Activated naive CD8-positive, alpha-beta T cell treated with anti-CD3 and anti-CD28 coated beads, Interleukin-2, amount 10 ng/mL, durations not matched to agents 7 days and 5 days (primary cell): ENCODE measurements around the gene SLC35F4. TPM values are rescaled to one million over a fixed set of nuclear protein-coding genes. Genes with fewer than 3 reads are reported as not detected.

Experiments
- ATAC-seq: fragments of 150-1000 bp; cut with Tn5 transposase; one replicate; pipeline ENCODE4 v1.10.0; 2021; ENCODE audit warnings: low read depth, moderate library complexity
- POLR2A ChIA-PET: fragments of 350-600 bp; sonication (Branson Sonifier 250); formaldehyde crosslinking; loops from one replicate; lab custom pipeline; 2021; ENCODE audit warnings: antibody characterized with exemption; lab: Charles Lee
- DNase-seq: peaks from one replicate; pipeline ENCODE4 v3.0.0; 2021
- H3K27ac Mint-ChIP-seq: one replicate; pipeline ENCODE4 v1.8.0; 2022; ENCODE audit warnings: mild to moderate bottlenecking, mixed read lengths
- H3K27me3 Mint-ChIP-seq: one replicate; pipeline ENCODE4 v1.8.0; 2022; ENCODE audit warnings: mild to moderate bottlenecking, moderate library complexity, mixed read lengths
- H3K36me3 Mint-ChIP-seq: one replicate; pipeline ENCODE4 v1.8.0; 2021; ENCODE audit warnings: mild to moderate bottlenecking, mixed read lengths
- H3K4me1 Mint-ChIP-seq: one replicate; pipeline ENCODE4 v1.8.0; 2021; ENCODE audit warnings: mixed read lengths
- H3K4me3 Mint-ChIP-seq: one replicate; pipeline ENCODE4 v1.8.0; 2022; ENCODE audit warnings: mild to moderate bottlenecking, moderate library complexity, mixed read lengths
- H3K9me3 Mint-ChIP-seq: one replicate; pipeline ENCODE4 v1.8.0; 2021; ENCODE audit warnings: mixed read lengths
- total RNA-seq, 2 experiments: library from RNA; stranded (reverse); gene quantifications; one replicate each; pipeline ENCODE4 v1.2.3, GENCODE V29; 2021

Gene SLC35F4
- total RNA-seq, 2 experiments from 2014 or later, result not detected

- Mint-ChIP-seq H3K36me3 (no peaks in the 10 kb centered on the region), H3K27ac (no peak overlapping the region), H3K27me3 (no peaks in the 10 kb centered on the region), H3K9me3 (no peaks in the 10 kb centered on the region), H3K4me3 (no peak overlapping the region), H3K4me1 (no peaks in the 10 kb centered on the region)
- POLR2A ChIA-PET, result no interaction called here
- ATAC-seq (no peak), DNase-seq (no peak)
Measured at GRCh38 chr14:57845316-57845715, 20.6 kb downstream of the SLC35F4 start.

GRCh38 chr14:57837267-57837666 is 28.6 kb downstream of the SLC35F4 start:
- Mint-ChIP-seq H3K9me3 (no peaks in the 10 kb centered on the region), H3K27me3 (no peaks in the 10 kb centered on the region), H3K36me3 (no peaks in the 10 kb centered on the region), H3K4me1 (no peaks in the 10 kb centered on the region), H3K4me3 (no peak overlapping the region), H3K27ac (no peak overlapping the region)
- DNase-seq (no peak), ATAC-seq (no peak)
- POLR2A ChIA-PET, result no interaction called here

GRCh38 chr14:57835766-57836165 is 30.1 kb downstream of the SLC35F4 start:
- Mint-ChIP-seq H3K36me3 (no peaks in the 10 kb centered on the region), H3K4me1 (no peaks in the 10 kb centered on the region), H3K27ac (no peak overlapping the region), H3K4me3 (no peak overlapping the region), H3K27me3 (no peaks in the 10 kb centered on the region), H3K9me3 (no peaks in the 10 kb centered on the region)
- ATAC-seq, result no peak
- POLR2A ChIA-PET, result no interaction called here
- no peak for DNase-seq

- DNase-seq, result no peak
- ATAC-seq, result no peak
- Mint-ChIP-seq H3K4me3 (no peak overlapping the region), H3K36me3 (no peaks in the 10 kb centered on the region), H3K9me3 (no peaks in the 10 kb centered on the region), H3K27ac (no peak overlapping the region), H3K27me3 (no peaks in the 10 kb centered on the region), H3K4me1 (no peaks in the 10 kb centered on the region)
- POLR2A ChIA-PET, result no interaction called here
Measured at GRCh38 chr14:57834961-57835360, 30.9 kb downstream of the SLC35F4 start.

- H3K27me3 Mint-ChIP-seq, result no peaks in the 10 kb centered on the region
- no peak for ATAC-seq
- no peaks in the 10 kb centered on the region for H3K4me1 Mint-ChIP-seq
- POLR2A ChIA-PET, result no interaction called here
- H3K27ac Mint-ChIP-seq, result no peak overlapping the region
- H3K4me3 Mint-ChIP-seq, result no peak overlapping the region
- no peaks in the 10 kb centered on the region for H3K9me3 Mint-ChIP-seq
- H3K36me3 Mint-ChIP-seq, result no peaks in the 10 kb centered on the region
- no peak for DNase-seq
Measured at GRCh38 chr14:57834001-57834598, 31.8 kb downstream of the SLC35F4 start.

- no peak overlapping the region for H3K4me3 Mint-ChIP-seq
- H3K36me3 Mint-ChIP-seq, result no peaks in the 10 kb centered on the region
- ATAC-seq, result no peak
- H3K4me1 Mint-ChIP-seq, result no peaks in the 10 kb centered on the region
- H3K27me3 Mint-ChIP-seq, result no peaks in the 10 kb centered on the region
- POLR2A ChIA-PET, result no interaction called here
- no peak overlapping the region for H3K27ac Mint-ChIP-seq
- no peak for DNase-seq
- no peaks in the 10 kb centered on the region for H3K9me3 Mint-ChIP-seq
Measured at GRCh38 chr14:57833323-57833722, 32.6 kb downstream of the SLC35F4 start.

GRCh38 chr14:57831981-57832380 is 33.9 kb downstream of the SLC35F4 start:
- no peak for DNase-seq
- no peaks in the 10 kb centered on the region for H3K36me3 Mint-ChIP-seq
- ATAC-seq, result no peak
- H3K4me1 Mint-ChIP-seq, result no peaks in the 10 kb centered on the region
- no peak overlapping the region for H3K27ac Mint-ChIP-seq
- H3K27me3 Mint-ChIP-seq, result no peaks in the 10 kb centered on the region
- H3K9me3 Mint-ChIP-seq, result no peaks in the 10 kb centered on the region
- H3K4me3 Mint-ChIP-seq, result no peak overlapping the region
- POLR2A ChIA-PET, result no interaction called here

- no peaks in the 10 kb centered on the region for H3K9me3 Mint-ChIP-seq
- no peaks in the 10 kb centered on the region for H3K36me3 Mint-ChIP-seq
- H3K4me1 Mint-ChIP-seq, result no peaks in the 10 kb centered on the region
- POLR2A ChIA-PET, result no interaction called here
- no peaks in the 10 kb centered on the region for H3K27me3 Mint-ChIP-seq
- H3K27ac Mint-ChIP-seq, result no peak overlapping the region
- DNase-seq (no peak), ATAC-seq (no peak)
- no peak overlapping the region for H3K4me3 Mint-ChIP-seq
Measured at GRCh38 chr14:57828713-57829112, 37.2 kb downstream of the SLC35F4 start.

- no peaks in the 10 kb centered on the region for H3K36me3 Mint-ChIP-seq
- ATAC-seq (no peak), DNase-seq (no peak)
- H3K27ac Mint-ChIP-seq, result no peak overlapping the region
- H3K4me3 Mint-ChIP-seq, result no peak overlapping the region
- H3K27me3 Mint-ChIP-seq, result peaks cover 2% of the 10 kb centered on the region
- H3K4me1 Mint-ChIP-seq, result no peaks in the 10 kb centered on the region
- POLR2A ChIA-PET, result no interaction called here
- H3K9me3 Mint-ChIP-seq, result no peaks in the 10 kb centered on the region
Measured at GRCh38 chr14:57823015-57823660, 42.8 kb downstream of the SLC35F4 start.

- DNase-seq (no peak), ATAC-seq (no peak)
- Mint-ChIP-seq H3K27ac (no peak overlapping the region), H3K4me1 (no peaks in the 10 kb centered on the region), H3K4me3 (no peak overlapping the region), H3K9me3 (no peaks in the 10 kb centered on the region), H3K27me3 (peaks cover 2% of the 10 kb centered on the region), H3K36me3 (no peaks in the 10 kb centered on the region)
- POLR2A ChIA-PET, result no interaction called here
Measured at GRCh38 chr14:57822081-57822480, 43.8 kb downstream of the SLC35F4 start.

- POLR2A ChIA-PET, result no interaction called here
- Mint-ChIP-seq H3K9me3 (no peaks in the 10 kb centered on the region), H3K27me3 (peaks cover 2% of the 10 kb centered on the region), H3K36me3 (no peaks in the 10 kb centered on the region), H3K27ac (no peak overlapping the region), H3K4me3 (no peak overlapping the region), H3K4me1 (no peaks in the 10 kb centered on the region)
- no peak for ATAC-seq
- no peak for DNase-seq
Measured at GRCh38 chr14:57820581-57820980, 45.3 kb downstream of the SLC35F4 start.

GRCh38 chr14:57818511-57818910 is 47.4 kb downstream of the SLC35F4 start:
- POLR2A ChIA-PET, result no interaction called here
- no peak overlapping the region for H3K27ac Mint-ChIP-seq
- ATAC-seq (no peak), DNase-seq (no peak)
- H3K36me3 Mint-ChIP-seq, result no peaks in the 10 kb centered on the region
- H3K4me1 Mint-ChIP-seq, result no peaks in the 10 kb centered on the region
- H3K4me3 Mint-ChIP-seq, result no peak overlapping the region
- H3K27me3 Mint-ChIP-seq, result peaks cover 2% of the 10 kb centered on the region
- no peaks in the 10 kb centered on the region for H3K9me3 Mint-ChIP-seq

- Mint-ChIP-seq H3K27me3 (no peaks in the 10 kb centered on the region), H3K4me3 (no peak overlapping the region), H3K4me1 (no peaks in the 10 kb centered on the region), H3K9me3 (no peaks in the 10 kb centered on the region), H3K27ac (no peak overlapping the region), H3K36me3 (no peaks in the 10 kb centered on the region)
- no peak for ATAC-seq
- POLR2A ChIA-PET, result no interaction called here
- no peak for DNase-seq
Measured at GRCh38 chr14:57816568-57817284, 49.2 kb downstream of the SLC35F4 start.

- Mint-ChIP-seq H3K4me3 (no peak overlapping the region), H3K36me3 (no peaks in the 10 kb centered on the region), H3K27me3 (no peaks in the 10 kb centered on the region), H3K27ac (no peak overlapping the region), H3K9me3 (no peaks in the 10 kb centered on the region), H3K4me1 (no peaks in the 10 kb centered on the region)
- POLR2A ChIA-PET, result no interaction called here
- ATAC-seq (no peak), DNase-seq (no peak)
Measured at GRCh38 chr14:57814726-57815125, 51.2 kb downstream of the SLC35F4 start.
